ENCODE data around the gene LYPD6. TPM values are rescaled to one million over a fixed set of nuclear protein-coding genes. Genes with fewer than 3 reads are reported as not detected.

Gene LYPD6
- total RNA-seq, 1 donor from 2014 or later = 16.4 TPM

- H3K4me3 Mint-ChIP-seq = no peak overlapping the region
- H3K27me3 Mint-ChIP-seq = no peaks in the 10 kb centered on the region
Observed at GRCh38 chr2:149465873-149466272, 135.5 kb downstream of the LYPD6 start.

GRCh38 chr2:149466635-149467034 lies 136.2 kb downstream of the LYPD6 start:
- no peaks in the 10 kb centered on the region for H3K27me3 Mint-ChIP-seq
- no peaks in the 10 kb centered on the region for H3K9me3 Mint-ChIP-seq
- TF ChIP-seq CTCF (conservative IDR thresholded peaks at IDR 0.05) = no peak
- peaks cover 8% of the 10 kb centered on the region for H3K36me3 Mint-ChIP-seq
- no peak overlapping the region for H3K27ac Mint-ChIP-seq
- peaks cover 9% of the 10 kb centered on the region for H3K4me1 Mint-ChIP-seq (ENCODE audit: unreplicated experiment)
- H3K4me3 Mint-ChIP-seq = no peak overlapping the region
- DNase-seq (ENCODE audit: extremely low spot score, unreplicated experiment) = no peak

More at GRCh38 chr2:149465873-149466272, 135.5 kb downstream of the LYPD6 start:
- no peak for DNase-seq (ENCODE audit: extremely low spot score, unreplicated experiment)
- TF ChIP-seq CTCF (conservative IDR thresholded peaks at IDR 0.05) = no peak
- Mint-ChIP-seq H3K9me3 (peaks cover under 1% of the 10 kb centered on the region), H3K36me3 (peaks cover 8% of the 10 kb centered on the region), H3K27ac (no peak overlapping the region), H3K4me1 (ENCODE audit: unreplicated experiment) (peaks cover 9% of the 10 kb centered on the region)

GRCh38 chr2:149467436-149467835 lies 137.0 kb downstream of the LYPD6 start:
- Mint-ChIP-seq H3K27ac (no peak overlapping the region), H3K9me3 (no peaks in the 10 kb centered on the region), H3K4me1 (ENCODE audit: unreplicated experiment) (peaks cover 9% of the 10 kb centered on the region), H3K27me3 (no peaks in the 10 kb centered on the region), H3K36me3 (peaks cover 11% of the 10 kb centered on the region), H3K4me3 (no peak overlapping the region)
- TF ChIP-seq CTCF (conservative IDR thresholded peaks at IDR 0.05) = no peak
- no peak for DNase-seq (ENCODE audit: extremely low spot score, unreplicated experiment)

GRCh38 chr2:149468636-149469035 lies 138.2 kb downstream of the LYPD6 start:
- H3K9me3 Mint-ChIP-seq = no peaks in the 10 kb centered on the region
- no peak overlapping the region for H3K4me3 Mint-ChIP-seq
- no peak for DNase-seq (ENCODE audit: extremely low spot score, unreplicated experiment)
- H3K27me3 Mint-ChIP-seq = no peaks in the 10 kb centered on the region
- H3K4me1 Mint-ChIP-seq (ENCODE audit: unreplicated experiment) = peaks cover 9% of the 10 kb centered on the region
- H3K36me3 Mint-ChIP-seq = peaks cover 15% of the 10 kb centered on the region
- no peak for TF ChIP-seq CTCF (conservative IDR thresholded peaks at IDR 0.05)
- H3K27ac Mint-ChIP-seq = no peak overlapping the region

GRCh38 chr2:149470046-149470445 lies 139.7 kb downstream of the LYPD6 start:
- no peak for TF ChIP-seq CTCF (conservative IDR thresholded peaks at IDR 0.05)
- H3K4me1 Mint-ChIP-seq (ENCODE audit: unreplicated experiment) = peaks cover 9% of the 10 kb centered on the region

GRCh38 chr2:149472413-149472812 lies 142.0 kb downstream of the LYPD6 start:
- H3K27me3 Mint-ChIP-seq = no peaks in the 10 kb centered on the region
- no peak for TF ChIP-seq CTCF (conservative IDR thresholded peaks at IDR 0.05)

More at GRCh38 chr2:149470046-149470445, 139.7 kb downstream of the LYPD6 start:
- Mint-ChIP-seq H3K27me3 (no peaks in the 10 kb centered on the region), H3K4me3 (no peak overlapping the region), H3K36me3 (peaks cover 15% of the 10 kb centered on the region), H3K27ac (no peak overlapping the region), H3K9me3 (no peaks in the 10 kb centered on the region)
- no peak for DNase-seq (ENCODE audit: extremely low spot score, unreplicated experiment)

More at GRCh38 chr2:149472413-149472812, 142.0 kb downstream of the LYPD6 start:
- Mint-ChIP-seq H3K4me1 (ENCODE audit: unreplicated experiment) (no peaks in the 10 kb centered on the region), H3K4me3 (no peak overlapping the region), H3K27ac (no peak overlapping the region), H3K36me3 (peaks cover 15% of the 10 kb centered on the region), H3K9me3 (no peaks in the 10 kb centered on the region)
- no peak for DNase-seq (ENCODE audit: extremely low spot score, unreplicated experiment)

Measured in type B pancreatic cell (in vitro differentiated cells).